Spleen (tissue), 11 donors: ENCODE results near the gene ELN. TPM values are rescaled to one million over a fixed set of nuclear protein-coding genes. Genes with fewer than 3 reads are reported as not detected.

Experiments
- DNase-seq: peaks from one replicate; pipeline ENCODE4 v3.0.0-alpha.2; 2020
- H3K27ac ChIP-seq, 8 donors: fragments of 200-600 bp; sonication (generic) in 7 of 8; 1 replicate in 4 of 8; 2 replicates in 4 of 8; pipeline versions ENCODE4 v1.5.0 to v1.8.0; 2016 to 2021; ENCODE audit warnings: inconsistent platforms in 4 of 8, mild to moderate bottlenecking in 4 of 8, moderate library complexity in 1 of 8
- H3K27me3 ChIP-seq, 7 donors: fragments of 200-600 bp; sonication (generic) in 6 of 7; replicated peaks in 1 of 7; 1 replicate in 4 of 7; 2 replicates in 3 of 7; pipeline versions ENCODE4 v1.5.0 to v1.8.0; 2016 to 2021; ENCODE audit warnings: inconsistent platforms in 3 of 7, mild to moderate bottlenecking in 1 of 7
- H3K36me3 ChIP-seq, 6 donors: fragments of 200-600 bp; sonication (generic) in 5 of 6; 1 replicate in 4 of 6; 2 replicates in 2 of 6; pipeline versions ENCODE4 v1.5.0 to v1.8.0; 2016 to 2021; ENCODE audit warnings: inconsistent platforms in 2 of 6
- H3K4me1 ChIP-seq, 6 donors: fragments of 200-600 bp; sonication (generic) in 5 of 6; 1 replicate in 3 of 6; 2 replicates in 3 of 6; pipeline versions ENCODE4 v1.5.0 to v1.8.0; 2016 to 2021; ENCODE audit warnings: inconsistent platforms in 3 of 6
- H3K4me3 ChIP-seq, 8 donors: fragments of 200-600 bp; sonication (generic) in 7 of 8; 1 replicate in 4 of 8; 2 replicates in 4 of 8; pipeline versions ENCODE4 v1.5.0 to v1.8.0; 2016 to 2021; ENCODE audit warnings: inconsistent platforms in 4 of 8, mild to moderate bottlenecking in 4 of 8, moderate library complexity in 2 of 8
- H3K9me3 ChIP-seq, 8 donors: fragments of 200-600 bp; sonication (generic) in 7 of 8; 1 replicate in 4 of 8; 2 replicates in 4 of 8; pipeline versions ENCODE4 v1.5.0 to v1.8.0; 2016 to 2021; ENCODE audit warnings: inconsistent platforms in 4 of 8
- CTCF ChIP-seq, 11 experiments: fragments of 200-600 bp in 7 of 11; fragments of 450-650 bp in 4 of 11; sonication (generic) in 4 of 11; IDR thresholded peaks in 8 of 11; conservative IDR thresholded peaks in 3 of 11; 1 replicate in 7 of 11; 2 replicates in 4 of 11; pipeline versions ENCODE4 v1.4.0 to v1.8.0; 2016 to 2021; ENCODE audit warnings: antibody characterized with exemption in 11 of 11, inconsistent platforms in 4 of 11, mild to moderate bottlenecking in 1 of 11
- POLR2A ChIP-seq, 3 donors: fragments of 450-650 bp; IDR thresholded peaks; one replicate each; pipeline ENCODE4 v1.5.1; 2017; ENCODE audit warnings: antibody characterized with exemption in 3 of 3, mild to moderate bottlenecking in 1 of 3
- POLR2AphosphoS5 ChIP-seq, 3 donors: sonication (generic); formaldehyde crosslinking; IDR thresholded peaks; one replicate each; pipeline ENCODE4 v1.5.1; 2017; ENCODE audit warnings: antibody characterized with exemption in 3 of 3
- WGBS, 5 donors: extraction: QIAGEN DNeasy Blood & Tissue Kit in 3 of 5; methylation state at CpG; one replicate each; pipeline versions ENCODE4 v1.1.5 to v1.1.7; 2013 to 2018; 5-methylcytosine and 5-hydroxymethylcytosine counted together
- intact Hi-C: fragments of 100-400 bp; cut with DNase I; formaldehyde crosslinking; loops from one replicate; pipeline ENCODE4 v1.15.0; 2023; ENCODE audit warnings: low total_unique reads
- polyA plus RNA-seq, 3 donors: library from polyadenylated mRNA; stranded (reverse); fragments of 200-250 nt; gene quantifications; one replicate each; pipeline ENCODE4 v1.2.1, GENCODE V29; 2013
- total RNA-seq, 7 donors: library from RNA; depleted of rRNA in 3 of 7; stranded (reverse); fragments of >200 nt in 3 of 7; fragmentation: NEBNext Ultra II Directional in 4 of 7; extraction: Animal tissue kit (Norgen Biotek cat#: 25700) in 4 of 7; gene quantifications; one replicate each; pipeline versions ENCODE4 v1.1.0 to v1.2.1, GENCODE V29; 2016 to 2021
- donor health status: healthy with polysubstance abuse.
- donor health status: DM: no; HTN: no; CAD: no; lungs with moderate emphysema.
- donor health status: DM: no; HTN: no; CAD: no.
- donor health status: Bipolar disorder and iron deficiency.
- donor health status: healthy.
- donor health status: DM: no; HTN: no; CAD: no.
- donor health status: DM: yes; HTN: yes; CAD: no.

ELN gene
- total and polyA plus RNA-seq, 10 donors, result 11.1 to 94.7 (median 35.3) TPM

DNA sequence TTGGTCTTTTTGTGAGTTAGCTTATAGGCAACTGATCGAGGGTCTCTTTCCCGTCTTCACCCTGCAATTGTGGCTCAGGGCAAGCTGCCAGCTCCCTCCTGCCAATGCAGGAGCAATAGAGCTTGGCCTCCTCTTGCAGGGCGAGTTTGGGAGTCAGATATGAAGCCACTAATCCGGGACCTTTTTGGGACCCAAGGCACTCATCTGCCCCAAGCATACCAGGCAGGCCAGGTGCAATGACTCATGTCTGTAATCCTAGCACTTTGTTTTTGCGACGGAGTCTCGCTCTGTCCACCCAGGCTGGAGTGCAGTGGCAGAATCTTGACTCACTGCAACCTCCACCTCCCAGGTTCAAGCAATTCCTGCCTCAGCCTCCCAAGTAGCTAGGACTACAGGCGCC lies 76.7 kb downstream of the ELN start:
- 90 to 95% (median 94%) methylated on average over 8 of the region's 8 CpGs for WGBS, 5 donors

DNA sequence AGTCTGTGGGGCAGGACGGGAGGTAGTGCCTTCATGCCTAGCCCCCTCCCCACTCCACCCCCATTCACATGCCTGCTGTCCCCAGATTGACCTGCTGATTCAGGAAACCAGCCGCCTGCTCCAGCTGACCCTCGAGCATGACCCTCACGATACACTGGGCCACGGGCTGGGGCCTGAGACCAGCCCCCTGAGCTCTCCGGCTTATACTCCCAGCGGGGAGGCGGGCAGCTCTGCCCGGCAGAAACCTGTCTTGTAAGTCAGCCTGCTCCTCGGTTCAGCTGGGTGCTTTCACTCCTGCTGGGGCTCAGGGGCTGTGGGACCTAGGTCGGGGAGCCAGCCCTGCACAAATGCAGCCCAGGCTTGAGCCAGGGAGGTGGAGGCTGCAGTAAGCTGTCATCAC lies 78.0 kb downstream of the ELN start:
- 92 to 96% (median 95%) methylated on average over 6 to 11 of the region's 11 CpGs for WGBS, 5 donors
- H3K27me3 ChIP-seq, result no peaks in the 10 kb centered on the region
- intact Hi-C loops, result no loop called here
- peaks cover 0 to 11% (median 7%) of the 10 kb centered on the region in 6 donors for H3K4me1 ChIP-seq
- no peak overlapping the region for H3K4me3 ChIP-seq
- H3K9me3 ChIP-seq, result no peaks in the 10 kb centered on the region
- H3K27ac ChIP-seq, result no peak overlapping the region
- TF ChIP-seq POLR2A (IDR thresholded peaks at IDR 0.05), result no peak
- peak in 1 of 3 donors; percentile 6 for TF ChIP-seq POLR2AphosphoS5 (IDR thresholded peaks at IDR 0.05)
- no peak for TF ChIP-seq CTCF (IDR thresholded peaks at IDR 0.05 in 8 of 11, conservative IDR thresholded peaks at IDR 0.05 in 3 of 11)
- no peak for DNase-seq
- H3K36me3 ChIP-seq, result peaks cover 0 to 100% (median 67%) of the 10 kb centered on the region in 6 donors

More for the DNA sequence above, 76.7 kb downstream of the ELN start:
- intact Hi-C loops, result no loop called here
- no peak overlapping the region for H3K27ac ChIP-seq
- H3K4me3 ChIP-seq, result no peak overlapping the region
- H3K27me3 ChIP-seq, result no peaks in the 10 kb centered on the region
- peaks cover 0 to 24% (median 10%) of the 10 kb centered on the region in 6 donors for H3K4me1 ChIP-seq
- no peak for DNase-seq
- TF ChIP-seq POLR2AphosphoS5 (IDR thresholded peaks at IDR 0.05) (no peak), CTCF (IDR thresholded peaks at IDR 0.05 in 8 of 11, conservative IDR thresholded peaks at IDR 0.05 in 3 of 11) (no peak), POLR2A (IDR thresholded peaks at IDR 0.05) (no peak)
- H3K36me3 ChIP-seq, result peaks cover 0 to 100% (median 54%) of the 10 kb centered on the region in 6 donors
- H3K9me3 ChIP-seq, result no peaks in the 10 kb centered on the region

GRCh38 chr7:74106846-74107245 lies 78.9 kb downstream of the ELN start:
- no peaks in the 10 kb centered on the region for H3K9me3 ChIP-seq
- H3K27me3 ChIP-seq, result no peaks in the 10 kb centered on the region
- intact Hi-C loops, result no loop called here
- 94 to 98% (median 95%) methylated on average over 12 to 18 of the region's 18 CpGs for WGBS, 5 donors
- H3K4me3 ChIP-seq, result no peak overlapping the region
- peak in 1 of 3 donors; percentile 31 for TF ChIP-seq POLR2AphosphoS5 (IDR thresholded peaks at IDR 0.05)
- no peak for TF ChIP-seq POLR2A (IDR thresholded peaks at IDR 0.05)
- no peak for DNase-seq
- H3K27ac ChIP-seq, result no peak overlapping the region
- peaks cover 0 to 2% (median under 1%) of the 10 kb centered on the region in 6 donors for H3K4me1 ChIP-seq
- H3K36me3 ChIP-seq, result peaks cover 0 to 100% (median 75%) of the 10 kb centered on the region in 6 donors

GRCh38 chr7:74115326-74115725 lies 87.4 kb downstream of the ELN start:
- peaks cover 3 to 100% (median 55%) of the 10 kb centered on the region in 6 donors for H3K36me3 ChIP-seq
- no peaks in the 10 kb centered on the region for H3K27me3 ChIP-seq
- H3K4me3 ChIP-seq, result no peak overlapping the region
- DNase-seq, result no peak
- H3K4me1 ChIP-seq, result no peaks in the 10 kb centered on the region
- H3K9me3 ChIP-seq, result no peaks in the 10 kb centered on the region
- intact Hi-C loops, result no loop called here
- H3K27ac ChIP-seq, result no peak overlapping the region
- WGBS, 5 donors, result 65 to 72% (median 69%) methylated on average over 16 to 17 of the region's 17 CpGs
- TF ChIP-seq POLR2AphosphoS5 (IDR thresholded peaks at IDR 0.05) (peak in 1 of 3 donors; percentile 6), CTCF (IDR thresholded peaks at IDR 0.05 in 8 of 11, conservative IDR thresholded peaks at IDR 0.05 in 3 of 11) (no peak)

- WGBS, 5 donors, result 53 to 75% (median 69%) methylated on average over 8 to 13 of the region's 13 CpGs
- no peak for DNase-seq
- Histone ChIP-seq H3K4me3 (no peak overlapping the region), H3K4me1 (no peaks in the 10 kb centered on the region), H3K27ac (no peak overlapping the region), H3K9me3 (no peaks in the 10 kb centered on the region), H3K36me3 (peaks cover 7 to 100% (median 55%) of the 10 kb centered on the region in 6 donors), H3K27me3 (no peaks in the 10 kb centered on the region)
- intact Hi-C loops, result no loop called here
- TF ChIP-seq POLR2A (IDR thresholded peaks at IDR 0.05), result no peak
- no peak for TF ChIP-seq CTCF (IDR thresholded peaks at IDR 0.05 in 8 of 11, conservative IDR thresholded peaks at IDR 0.05 in 3 of 11)
- TF ChIP-seq POLR2AphosphoS5 (IDR thresholded peaks at IDR 0.05), result no peak
Measured at GRCh38 chr7:74116356-74116755, 88.4 kb downstream of the ELN start.
